Activated CD4-positive, alpha-beta T cell treated with anti-CD3 and anti-CD28 coated beads for 48 hours (primary cell): ENCODE results near the gene RIT1.
"Not testable (repeated sequence)": the region's sequence is repeated elsewhere in the genome, so short reads cannot be mapped to it uniquely, and the experiment has no call there.

Source experiments
- DNase-seq: peaks from one replicate; pipeline ENCODE4 v3.0.0-alpha.2; 2020

RIT1 gene

DNA sequence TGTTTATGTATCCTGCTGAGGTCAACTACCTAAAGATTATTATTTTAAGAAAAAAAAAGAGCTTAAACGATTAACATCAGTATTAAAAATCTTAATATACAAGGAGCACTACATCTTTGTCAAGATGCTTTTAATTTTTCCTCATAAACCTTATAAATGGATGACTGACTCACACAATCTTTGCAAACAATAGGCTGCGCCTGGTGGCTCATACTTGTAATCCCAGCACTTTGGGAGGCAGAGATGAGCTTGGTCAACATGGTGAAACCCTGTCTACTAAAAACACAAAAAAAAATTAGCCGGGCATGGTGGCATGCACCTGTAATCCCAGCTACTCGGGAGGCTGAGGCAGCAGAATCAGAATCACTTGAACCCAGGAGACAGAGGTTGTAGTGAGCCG is 21.3 kb upstream of the RIT1 start:
- DNase-seq = no peak

DNA sequence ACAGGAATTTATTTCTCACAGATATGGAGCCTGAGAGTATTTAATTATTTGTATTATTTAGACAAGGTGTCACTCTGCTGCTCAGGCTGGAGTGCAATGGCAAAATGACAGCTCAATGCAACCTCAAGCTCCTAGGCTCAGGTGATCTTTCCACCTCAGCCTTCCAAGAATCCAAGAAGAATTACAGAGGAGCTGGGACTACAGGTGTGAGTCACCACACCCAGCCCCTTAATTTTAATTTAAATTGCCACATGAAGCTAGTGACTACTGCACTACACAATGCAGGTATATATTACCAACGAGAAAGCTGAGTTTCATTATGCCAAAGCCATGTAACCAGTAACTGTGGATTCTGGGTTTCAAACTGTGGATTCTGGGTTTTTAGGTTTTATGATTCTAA is 20.9 kb upstream of the RIT1 start:
- no peak for DNase-seq

DNA sequence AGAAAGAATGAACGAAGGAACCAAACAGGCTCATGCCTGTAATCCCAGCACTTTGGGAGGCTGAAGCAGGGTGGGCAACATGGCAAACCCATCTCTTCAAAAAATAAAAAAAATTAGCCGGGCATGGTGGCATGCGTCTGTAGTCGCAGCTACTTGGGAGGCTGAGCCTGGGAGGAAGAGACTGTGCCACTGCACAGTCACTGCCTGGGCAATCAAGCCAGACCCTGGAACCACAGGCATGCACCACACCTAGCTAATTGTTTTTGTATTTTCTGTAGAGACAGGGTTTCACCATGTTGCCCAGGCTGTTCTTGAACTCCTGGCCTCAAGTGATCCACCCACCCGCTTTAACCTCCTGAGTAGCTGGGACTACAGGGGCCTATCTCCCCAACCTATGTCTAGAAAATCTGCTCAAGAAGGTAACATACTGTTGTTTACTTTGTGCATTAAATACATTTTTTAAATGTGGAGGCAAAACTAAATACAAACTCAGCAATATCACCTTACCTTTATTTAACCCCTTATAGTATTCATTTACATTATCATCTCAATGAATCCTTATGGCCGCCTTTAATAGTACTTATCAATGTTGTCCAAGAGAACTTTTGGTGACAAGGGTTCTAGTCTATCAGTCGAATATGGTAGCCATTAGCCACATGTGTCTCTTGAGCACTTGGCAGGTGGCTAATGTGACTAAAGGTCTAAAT is 20.3 kb upstream of the RIT1 start:
- no peak for DNase-seq

DNA sequence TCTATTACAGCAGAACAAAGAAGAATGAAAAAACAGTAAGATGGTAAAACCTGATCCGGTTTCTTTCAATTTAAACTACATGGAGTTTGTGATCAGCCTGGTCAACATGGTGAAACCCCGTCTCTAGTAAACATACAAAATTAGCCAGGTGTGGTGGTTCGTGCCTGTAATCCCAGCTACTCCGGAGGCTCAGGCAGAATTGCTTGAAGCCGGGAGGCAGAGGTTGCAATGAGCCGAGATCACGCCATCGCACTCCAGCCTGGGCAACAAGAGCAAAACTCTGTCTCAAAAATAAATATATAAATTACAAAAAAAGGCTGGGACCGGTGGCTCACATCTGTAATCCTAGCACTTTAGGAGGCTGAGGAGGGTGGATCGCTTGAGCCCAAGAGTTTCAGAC is 19.6 kb upstream of the RIT1 start:
- not testable (repeated sequence) for DNase-seq

DNA sequence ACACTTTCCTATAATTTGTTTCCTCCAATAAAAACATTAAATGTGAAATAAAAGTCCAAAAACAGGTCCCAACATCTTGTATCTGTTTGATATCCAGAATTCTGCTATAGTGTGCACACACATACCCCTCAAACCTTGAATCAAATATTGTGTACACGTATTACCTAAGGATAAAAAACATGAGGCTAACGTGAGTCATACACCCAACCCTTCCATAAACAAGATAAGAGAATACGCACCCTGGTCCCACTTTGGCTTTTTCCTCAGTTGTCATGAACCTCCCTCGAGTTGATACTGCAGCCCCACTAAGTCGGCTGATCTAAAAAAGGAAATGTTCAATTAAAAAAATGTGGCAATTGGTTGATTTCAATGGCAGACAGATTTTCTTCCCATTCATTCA is 17.9 kb upstream of the RIT1 start:
- DNase-seq = no peak

DNA sequence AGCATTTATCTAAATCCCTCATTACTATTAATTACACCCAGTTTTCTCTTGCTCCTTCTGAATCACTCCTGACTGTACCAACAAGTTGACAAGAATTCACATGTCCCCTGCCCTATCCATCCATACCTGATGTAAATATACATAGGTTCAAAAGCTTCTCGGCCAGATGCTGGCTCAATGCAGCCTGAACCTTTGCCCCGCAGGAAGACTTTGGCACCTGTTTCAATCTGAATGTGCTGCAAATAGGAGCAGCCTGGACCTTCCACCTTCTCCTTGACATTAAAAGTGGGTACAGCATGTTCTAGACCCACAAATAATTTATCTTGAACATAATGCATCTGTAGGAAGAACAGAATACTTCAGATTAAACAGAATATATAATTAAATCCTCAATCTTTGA is 14.4 kb upstream of the RIT1 start:
- DNase-seq = no peak

DNA sequence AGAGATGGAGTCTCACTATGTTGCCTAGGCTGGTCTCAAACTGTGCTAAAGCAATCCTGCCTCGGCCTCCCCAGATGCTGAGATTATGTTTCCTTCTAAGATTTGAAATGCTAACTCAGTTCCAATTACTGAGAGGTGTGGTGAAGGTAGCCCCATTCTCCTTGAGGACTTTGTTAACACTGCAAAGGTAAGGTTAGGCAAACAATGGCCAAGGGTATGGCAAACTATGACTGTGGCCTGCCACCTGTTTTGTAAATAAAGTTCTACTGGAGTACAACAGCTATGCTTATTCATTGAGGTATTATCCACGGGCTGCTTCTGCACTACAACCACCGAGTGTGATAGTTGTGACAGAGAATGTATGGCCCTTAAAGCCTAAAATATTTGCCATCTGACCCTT is 9.6 kb upstream of the RIT1 start:
- DNase-seq = no peak

DNA sequence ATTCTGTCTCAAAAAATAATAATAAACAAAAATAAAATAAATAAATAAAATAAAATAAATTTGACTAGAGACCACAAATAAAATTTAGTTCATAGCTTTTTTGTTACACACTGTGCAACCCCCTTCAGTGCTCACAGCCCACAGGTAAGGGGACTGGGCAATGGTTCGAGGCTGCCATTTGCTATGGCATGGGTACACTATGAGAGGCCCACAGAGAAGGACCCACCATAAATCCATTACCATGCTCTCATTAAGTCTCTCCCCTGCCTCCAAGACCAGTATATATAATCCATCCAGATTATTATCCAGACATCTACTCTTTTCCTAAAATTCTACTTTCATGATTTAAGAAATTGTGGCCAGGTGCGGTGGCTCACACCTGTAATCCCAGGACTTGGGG is 8.7 kb upstream of the RIT1 start:
- no peak for DNase-seq

DNA sequence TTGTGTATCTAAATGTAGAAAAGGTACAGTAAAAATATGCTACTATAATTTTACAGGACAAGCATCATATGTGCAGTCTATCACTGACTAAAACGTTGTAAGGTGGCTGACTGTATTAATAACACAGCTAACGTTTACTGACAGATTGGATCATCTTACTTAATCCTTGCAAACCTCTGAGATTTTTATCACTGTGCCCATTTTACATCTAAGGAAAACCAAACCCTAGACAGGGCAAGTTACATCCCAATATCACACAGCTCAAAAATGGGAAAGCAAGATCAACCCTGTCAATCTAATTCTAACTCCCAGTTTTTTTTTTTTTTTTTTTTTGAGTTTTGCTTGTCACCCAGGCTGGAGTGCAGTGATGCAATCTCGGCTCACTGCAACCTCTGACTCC is 7.5 kb upstream of the RIT1 start:
- no peak for DNase-seq

DNA sequence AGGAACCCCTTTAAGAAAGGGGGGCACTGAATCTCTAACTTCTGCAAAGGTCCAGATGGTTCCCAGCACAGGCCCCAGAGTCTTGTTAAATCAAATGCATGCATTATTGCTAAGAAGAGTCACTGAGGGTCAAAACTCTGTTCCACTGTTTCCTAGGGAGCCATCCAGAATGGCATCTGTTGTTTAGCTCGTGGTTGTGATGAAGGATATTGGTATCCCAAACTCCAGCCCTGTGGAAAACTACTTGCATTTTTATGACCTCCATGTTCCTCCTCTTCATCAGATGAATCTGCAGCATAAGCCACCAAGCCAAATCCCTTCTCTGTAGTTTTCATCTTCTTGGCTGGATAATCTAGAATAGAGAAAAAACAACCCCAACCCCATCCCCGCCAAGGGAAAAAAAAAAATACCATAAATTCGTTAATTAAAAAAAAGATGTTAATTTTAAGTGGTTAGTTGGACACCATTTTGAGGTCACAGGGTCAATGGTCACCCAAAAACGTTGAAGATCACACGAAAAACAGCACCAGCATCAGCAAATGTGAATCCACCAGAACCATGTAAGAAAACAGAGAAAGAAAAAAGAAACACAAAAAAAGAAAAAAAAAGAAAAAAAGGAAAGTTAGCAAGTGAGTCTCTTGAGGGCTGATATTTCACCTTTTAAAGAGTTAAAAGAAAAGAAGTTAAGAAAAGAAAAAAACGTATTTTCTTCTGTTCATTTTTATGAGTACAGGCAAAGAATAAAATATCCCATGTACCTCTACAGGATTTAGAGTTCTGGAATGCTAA is 3.0 kb upstream of the RIT1 start:
- DNase-seq = no peak

DNA sequence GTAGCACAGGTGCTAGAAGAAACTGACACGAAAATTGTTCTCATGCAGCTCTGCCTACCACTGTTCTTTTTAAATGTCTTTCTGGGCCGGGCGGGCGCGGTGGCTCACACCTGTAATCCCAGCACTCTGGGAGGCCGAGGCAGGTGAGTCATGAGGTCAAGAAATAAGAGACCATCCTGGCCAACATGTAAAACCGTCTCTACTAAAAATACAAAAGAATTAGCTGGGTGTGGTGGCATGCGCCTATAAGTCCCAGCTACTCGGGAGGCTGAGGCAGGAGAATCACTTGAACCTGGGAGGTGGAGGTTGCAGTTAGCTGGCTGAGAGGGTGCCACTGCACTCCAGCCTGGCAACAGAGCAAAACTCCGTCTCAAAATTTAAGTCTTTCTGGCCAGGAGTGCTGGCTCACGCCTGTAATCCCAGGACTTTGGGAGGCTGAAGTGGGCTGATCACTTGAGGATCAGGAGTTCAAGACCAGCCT is 947 bp upstream of the RIT1 start:
- no peak for DNase-seq

DNA sequence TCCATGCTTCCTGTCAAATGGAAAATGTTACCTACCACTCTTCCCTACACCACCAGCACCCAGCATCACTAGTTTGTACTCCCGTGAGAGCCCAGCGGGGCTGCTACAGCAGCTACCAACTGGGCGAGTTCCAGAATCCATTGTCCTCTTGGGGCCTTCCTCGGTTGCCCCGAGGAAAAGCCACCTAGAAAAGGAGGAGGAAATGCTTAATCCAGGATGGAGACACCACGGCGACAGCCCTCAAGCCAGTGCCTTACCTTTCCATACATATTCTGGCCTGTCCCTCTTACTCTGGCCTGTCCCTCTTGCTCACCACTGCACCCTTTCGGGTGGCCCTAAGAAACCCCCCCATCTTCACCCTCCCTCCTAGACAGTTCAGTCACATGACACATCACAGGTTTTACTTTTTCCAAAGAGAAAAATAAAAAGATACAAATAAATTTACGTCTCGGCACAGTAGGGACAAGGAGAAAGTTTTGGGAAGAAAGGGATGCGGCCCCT is 478 bp downstream of the RIT1 start:
- DNase-seq = no peak

DNA sequence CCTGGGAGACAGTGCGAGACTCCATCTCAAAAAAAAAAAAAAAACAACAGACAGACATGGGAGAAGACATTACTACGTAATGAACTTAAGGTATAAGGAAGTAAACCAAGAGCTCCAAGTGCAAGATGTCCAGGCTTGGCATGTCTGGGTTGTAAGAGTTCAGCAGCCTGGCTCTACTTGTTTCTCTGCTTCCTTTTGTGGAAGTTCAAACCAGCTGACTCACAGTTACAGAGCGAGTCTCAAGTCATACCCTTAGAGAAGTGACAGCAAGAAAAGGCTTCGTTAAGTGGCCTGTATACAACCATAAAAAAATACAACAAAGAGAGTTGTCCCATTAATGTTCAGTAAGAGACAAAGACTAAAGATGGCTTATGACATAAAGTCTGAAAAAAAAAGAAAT is 1.3 kb downstream of the RIT1 start:
- DNase-seq = no peak

DNA sequence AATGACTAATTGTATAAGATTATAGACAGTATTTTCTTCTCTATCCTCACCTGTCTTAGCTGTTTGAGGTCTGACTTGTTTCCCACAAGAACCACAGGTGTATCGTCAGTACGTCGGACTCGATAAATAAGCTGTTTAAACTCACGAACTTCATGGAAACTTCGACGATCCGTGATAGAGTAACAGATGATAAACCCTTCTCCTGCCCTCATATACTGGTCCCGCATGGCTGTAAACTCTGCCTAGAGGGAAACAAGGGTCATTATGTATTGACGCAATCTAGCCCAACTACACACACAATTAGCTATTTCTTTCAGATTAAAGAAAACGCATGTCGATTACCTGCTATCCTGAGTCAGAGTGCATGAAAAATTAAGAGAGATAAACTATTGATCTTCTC is 6.9 kb downstream of the RIT1 start:
- DNase-seq = no peak

DNA sequence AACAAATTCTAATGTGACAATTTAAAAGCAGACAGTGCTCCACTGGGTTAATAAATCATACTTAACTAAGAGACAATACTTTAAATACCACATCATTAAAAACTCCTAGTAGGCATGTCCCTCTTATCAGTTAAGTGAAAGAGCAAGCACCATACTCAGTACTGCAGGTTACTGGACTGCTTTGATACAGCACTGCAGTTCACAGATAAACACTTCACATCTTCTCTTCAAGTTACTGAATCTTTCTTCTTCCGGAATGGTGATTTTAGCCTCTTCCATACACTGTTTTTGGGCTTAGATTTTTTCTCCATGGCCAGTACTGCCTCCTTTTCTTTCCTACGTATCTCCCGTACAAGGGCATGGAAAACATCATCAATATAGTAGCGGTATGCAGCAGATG is 11.0 kb downstream of the RIT1 start:
- no peak for DNase-seq

DNA sequence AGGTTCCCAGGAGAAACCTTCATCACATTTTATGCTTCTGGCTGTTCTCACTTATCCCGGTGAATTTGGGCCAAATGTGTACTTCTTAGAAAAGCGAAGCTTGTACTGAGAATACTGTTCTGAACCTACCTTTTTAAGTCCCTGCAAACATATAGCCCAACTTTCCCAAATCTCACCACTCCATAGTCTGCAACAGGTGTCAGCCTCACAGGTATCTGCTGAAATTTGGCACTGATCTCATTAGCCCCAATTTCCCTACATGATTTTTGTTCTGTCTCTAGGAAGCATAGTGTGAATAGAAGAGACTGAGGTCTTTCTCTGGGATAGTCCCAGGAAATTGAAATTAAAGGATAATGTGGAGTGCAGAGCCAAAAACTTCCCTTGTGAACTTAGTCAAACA is 11.5 kb downstream of the RIT1 start:
- DNase-seq = no peak

DNA sequence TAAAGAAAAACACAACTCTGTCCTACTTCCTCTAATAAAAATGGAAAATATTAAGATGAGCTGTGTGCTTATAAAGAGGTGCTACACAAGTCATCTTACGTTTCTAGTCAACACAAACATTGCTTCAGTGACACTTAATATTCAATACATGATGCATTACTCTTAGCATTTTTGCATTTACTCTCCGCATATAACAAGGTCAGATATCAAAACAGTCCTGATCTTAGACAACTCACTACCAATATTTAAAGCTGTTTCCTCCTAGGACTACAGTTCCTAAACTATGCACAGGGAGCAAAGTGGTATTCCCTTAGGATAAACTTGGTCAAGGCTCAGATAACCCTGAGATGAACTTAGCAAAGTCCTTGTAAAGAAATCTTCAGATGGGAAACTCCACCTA is 12.3 kb downstream of the RIT1 start:
- DNase-seq = no peak

DNA sequence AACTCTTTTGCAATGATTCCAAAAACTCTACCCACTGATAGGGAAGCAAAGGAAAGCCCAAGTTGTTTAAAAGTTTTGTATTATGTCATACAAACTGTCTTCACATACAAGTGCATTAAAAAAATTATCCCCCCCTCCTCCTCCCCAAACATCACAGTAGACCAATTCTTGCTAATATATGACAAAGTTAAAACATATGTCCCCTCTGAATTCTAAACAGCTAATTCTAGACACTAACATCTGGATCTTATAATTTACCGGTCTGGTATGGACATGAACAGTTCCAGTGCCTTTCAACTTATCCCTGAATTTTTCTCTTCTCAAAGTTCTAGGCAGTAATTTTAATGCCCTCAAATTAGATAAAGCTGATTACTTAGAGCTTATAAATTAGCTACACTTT is 13.4 kb downstream of the RIT1 start:
- DNase-seq = no peak

DNA sequence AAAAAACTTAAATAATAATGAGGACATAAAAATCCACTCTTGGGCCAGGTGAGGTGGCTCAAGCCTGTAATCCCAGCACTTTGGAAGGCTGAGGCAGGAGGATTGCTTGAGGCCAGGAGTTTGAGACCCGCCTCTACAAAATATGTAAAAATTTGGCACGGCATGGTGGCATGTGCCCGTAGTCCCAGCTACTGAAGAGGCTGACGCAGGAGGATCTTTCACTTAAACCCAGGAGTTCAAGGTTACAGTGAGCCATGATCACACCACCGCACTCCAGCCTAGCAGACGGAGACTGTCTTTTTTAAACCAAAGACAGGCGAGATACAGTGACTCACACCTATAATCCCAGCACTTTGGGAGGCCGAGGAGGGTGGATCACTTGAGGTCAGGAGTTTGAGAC is 14.7 kb downstream of the RIT1 start:
- not testable (repeated sequence) for DNase-seq

DNA sequence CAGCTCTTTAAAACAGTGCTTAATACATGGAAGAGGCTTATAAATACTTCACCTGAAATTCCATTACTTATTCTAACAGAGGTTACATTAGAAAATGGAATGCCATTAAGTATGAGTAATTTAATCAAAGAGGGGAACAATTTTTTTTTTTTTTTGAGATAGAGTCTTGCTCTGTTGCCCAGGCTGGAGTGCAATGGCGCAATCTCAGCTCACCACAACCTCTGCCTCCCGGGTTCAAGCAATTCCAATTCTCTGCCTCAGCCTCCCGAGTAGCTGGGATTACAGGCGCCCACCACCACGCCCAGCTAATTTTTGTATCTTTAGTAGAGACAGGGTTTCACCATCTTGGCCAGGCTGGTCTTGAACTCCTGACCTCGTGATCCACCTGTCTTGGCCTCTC is 15.5 kb downstream of the RIT1 start:
- not testable (repeated sequence) for DNase-seq

DNA sequence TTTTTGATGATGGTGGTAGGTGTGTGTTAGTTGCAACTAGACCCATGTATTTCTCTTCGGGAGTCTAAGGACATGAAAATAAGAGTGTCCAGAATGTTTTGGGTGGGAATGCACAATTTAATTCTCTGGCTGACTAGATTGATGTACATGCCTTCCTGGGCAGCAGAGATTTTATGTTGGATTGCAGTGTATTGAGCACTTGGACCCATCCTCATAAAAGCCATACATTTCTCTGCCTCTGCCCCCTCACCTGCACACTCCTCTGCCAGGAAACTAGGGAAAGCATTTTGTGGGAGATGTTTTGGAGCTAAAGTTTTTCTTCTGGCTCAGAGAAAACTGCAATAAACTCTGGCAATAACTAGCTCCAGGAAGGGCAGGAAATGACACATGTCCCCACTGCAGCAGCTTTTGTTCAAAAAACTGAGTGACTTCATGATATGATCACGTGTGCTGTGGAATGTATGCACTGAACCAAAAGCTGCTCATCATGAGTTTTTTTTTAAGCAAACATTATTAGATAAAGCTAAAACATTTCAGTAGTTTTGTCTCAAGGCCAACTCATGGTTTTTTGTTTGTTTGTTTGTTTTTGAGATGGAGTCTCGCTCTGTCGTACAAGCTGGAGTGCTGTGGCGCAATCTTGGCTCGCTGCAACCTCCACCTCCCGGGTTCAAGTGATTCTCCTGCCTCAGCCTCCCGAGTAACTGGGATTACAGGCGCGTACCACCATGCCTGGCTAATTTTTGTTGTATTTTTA is 17.6 kb downstream of the RIT1 start:
- DNase-seq = peak; percentile 21

DNA sequence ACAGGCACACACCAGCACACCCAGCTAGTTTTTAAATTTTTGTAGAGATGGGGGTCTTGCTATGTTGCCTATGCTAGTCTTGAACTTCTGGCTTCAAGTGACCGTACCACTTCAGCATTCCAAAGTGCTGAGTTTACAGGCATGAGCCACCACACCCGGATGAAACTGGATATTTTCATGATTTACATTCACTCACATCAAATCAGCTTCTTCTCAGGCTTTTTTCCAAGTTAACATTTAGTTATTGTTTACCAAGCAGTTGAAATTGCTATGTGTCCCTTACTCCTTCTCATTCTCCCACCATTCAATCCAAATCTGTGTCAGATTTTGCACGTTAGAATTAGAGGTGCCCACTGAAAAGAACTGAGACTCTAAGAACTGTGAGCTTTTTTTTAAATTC is 18.4 kb downstream of the RIT1 start:
- DNase-seq = no peak

DNA sequence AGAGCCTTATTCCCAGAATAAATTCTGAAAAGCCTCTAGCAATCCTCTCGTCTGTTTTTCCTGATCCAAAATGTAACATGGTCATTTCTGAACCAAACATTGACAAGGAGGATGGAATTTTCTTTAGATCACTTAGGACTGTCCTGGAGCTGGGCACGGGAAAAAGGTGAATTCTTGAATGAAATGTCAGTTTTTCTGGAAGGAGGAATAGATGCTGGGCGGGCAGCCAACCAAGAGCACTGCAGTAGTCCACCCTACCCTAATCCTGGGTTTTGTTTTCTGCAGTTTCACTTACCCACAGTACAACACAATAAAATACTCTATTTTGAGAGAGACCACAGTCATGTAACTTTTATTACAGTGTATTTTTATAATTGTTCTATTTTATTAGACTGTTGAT is 20.9 kb downstream of the RIT1 start:
- DNase-seq = no peak

DNA sequence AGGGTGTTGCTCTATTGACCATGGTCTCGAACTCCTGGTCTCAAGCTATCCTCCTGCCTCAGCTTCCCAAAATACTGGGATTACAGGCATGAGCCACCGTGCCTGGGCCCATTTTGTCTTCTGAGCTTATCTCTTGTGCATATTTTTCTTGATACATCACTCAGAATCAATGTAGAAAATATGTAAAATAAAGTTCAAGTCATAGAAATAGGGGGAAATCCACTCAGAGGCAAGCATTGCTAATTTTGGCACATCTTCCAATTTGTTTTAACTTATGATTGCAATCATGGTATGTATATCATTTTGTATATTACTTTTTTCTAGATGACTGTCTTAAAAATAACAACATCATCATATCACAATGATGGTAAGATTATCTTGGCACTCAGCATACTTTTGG is 21.6 kb downstream of the RIT1 start:
- no peak for DNase-seq
